IPS DF 6.9 (cell line): ENCODE measurements around the gene CSF2.

ENCODE experiments used
- DNase-seq: peaks from one replicate; pipeline ENCODE4 v3.0.0-alpha.2; 2013; ENCODE audit warnings: low read depth, low spot score
- H3K27ac ChIP-seq: one replicate; pipeline ENCODE4 v1.5.1; 2013; ENCODE audit warnings: low read length, control low read depth
- H3K27me3 ChIP-seq: 2 replicates; pipeline ENCODE4 v1.6.1; 2013; ENCODE audit warnings: mild to moderate bottlenecking, low read length; ENCODE audit not compliant: control insufficient read depth, insufficient read depth
- H3K36me3 ChIP-seq: 2 replicates; pipeline ENCODE4 v1.6.1; 2013; ENCODE audit warnings: low read length; ENCODE audit not compliant: control insufficient read depth, insufficient read depth
- H3K4me1 ChIP-seq: 2 replicates; pipeline ENCODE4 v1.6.1; 2013; ENCODE audit warnings: low read length; ENCODE audit not compliant: control insufficient read depth, insufficient read depth
- H3K4me3 ChIP-seq: 2 replicates; pipeline ENCODE4 v1.5.1; 2013; ENCODE audit warnings: mild to moderate bottlenecking, low read length
- H3K9me3 ChIP-seq: 2 replicates; pipeline ENCODE4 v1.6.1; 2013; ENCODE audit warnings: low read length, inconsistent platforms; ENCODE audit not compliant: control insufficient read depth, insufficient read depth
- WGBS: extraction: QIAGEN DNeasy Blood & Tissue Kit; methylation state at CpG from one replicate; pipeline ENCODE4 v1.1.7; 2013; ENCODE audit warnings: mixed read lengths, missing lambda C conversion rate; ENCODE audit not compliant: insufficient read length, insufficient coverage; 5-methylcytosine and 5-hydroxymethylcytosine counted together

The CSF2 gene

DNA sequence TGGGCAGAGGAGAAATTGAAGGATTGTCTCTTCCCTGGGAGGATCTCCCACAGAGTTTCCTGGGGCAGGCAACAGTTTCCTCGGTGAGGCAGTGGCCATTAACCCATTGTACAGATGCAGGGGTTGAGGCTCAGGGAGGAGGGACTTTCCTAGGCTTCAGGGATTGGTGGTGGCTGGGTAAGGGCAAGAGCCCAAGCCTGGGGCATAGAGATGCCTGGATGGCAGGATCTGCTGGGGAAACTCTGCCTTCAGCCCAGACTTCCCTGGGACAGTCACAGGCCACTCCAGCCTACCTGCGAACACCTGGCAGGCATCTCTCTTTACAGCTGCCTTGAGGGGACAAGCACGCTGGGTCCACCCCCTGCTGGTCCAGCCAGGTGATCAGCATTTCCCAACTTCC, 3.6 kb upstream of the CSF2 start:
- Histone ChIP-seq H3K36me3 (no peaks in the 10 kb centered on the region), H3K27ac (no peak overlapping the region), H3K4me1 (0 out of 2 replicates have a peak, but pooled peaks cover under 1% of the 10 kb centered on the region), H3K9me3 (no peaks in the 10 kb centered on the region), H3K4me3 (no peak overlapping the region), H3K27me3 (no peaks in the 10 kb centered on the region)
- no peak for DNase-seq
- no CpG with 5 or more reads among the region's 3 CpGs for WGBS

DNA sequence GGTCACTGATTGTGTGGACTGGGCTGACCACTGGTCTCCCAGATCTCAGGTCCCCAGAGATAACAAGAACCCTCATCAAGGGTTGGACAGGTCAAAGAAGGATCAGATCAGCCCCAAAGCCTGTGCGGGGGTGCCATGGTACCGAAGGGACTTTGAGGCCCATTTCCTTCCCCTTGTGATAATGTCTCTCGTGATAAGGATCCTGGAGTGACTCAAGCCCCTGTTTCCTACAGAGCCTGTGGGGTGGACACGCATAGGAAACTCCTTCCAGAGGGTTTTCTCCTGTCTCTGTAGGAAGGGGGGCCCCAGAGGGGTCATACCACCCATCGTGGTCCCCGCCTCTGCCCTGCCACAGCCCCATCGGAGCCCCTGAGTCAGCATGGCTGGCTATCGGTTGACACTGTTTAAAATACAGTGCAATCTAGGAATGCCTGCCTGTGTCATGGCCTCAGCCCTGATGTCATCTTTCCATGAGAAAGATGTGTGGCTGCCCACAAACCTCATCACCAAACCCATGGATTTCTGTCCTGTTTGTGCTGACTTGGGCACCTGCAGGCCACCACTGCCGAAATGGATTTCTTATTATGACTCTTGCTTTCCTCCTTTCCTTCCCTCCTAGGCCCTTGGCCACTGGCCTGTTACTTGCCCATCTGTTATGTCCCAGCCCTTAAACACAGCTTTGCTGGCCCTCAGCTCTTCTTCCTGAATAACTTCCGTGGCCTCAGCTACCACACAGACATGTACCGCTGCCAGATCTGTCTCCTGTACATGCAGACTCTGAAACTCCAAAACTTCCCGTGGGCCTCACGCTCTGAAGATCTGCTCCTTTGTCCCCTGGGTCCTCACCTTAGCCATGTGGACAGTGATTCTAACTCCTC, 2.9 kb upstream of the CSF2 start:
- no CpG with 5 or more reads among the region's 13 CpGs for WGBS
- Histone ChIP-seq H3K4me3 (no peak overlapping the region), H3K4me1 (no peaks in the 10 kb centered on the region; the same call in 1 of the 2 replicates), H3K27ac (no peak overlapping the region), H3K9me3 (no peaks in the 10 kb centered on the region), H3K27me3 (no peaks in the 10 kb centered on the region), H3K36me3 (no peaks in the 10 kb centered on the region)
- no peak for DNase-seq

- H3K4me1 ChIP-seq: no peaks in the 10 kb centered on the region; the same call in 1 of the 2 replicates
- no peaks in the 10 kb centered on the region for H3K36me3 ChIP-seq
- H3K9me3 ChIP-seq: no peaks in the 10 kb centered on the region
- no peaks in the 10 kb centered on the region for H3K27me3 ChIP-seq
- WGBS: no CpG with 5 or more reads among the region's 2 CpGs
- DNase-seq: no peak
- H3K4me3 ChIP-seq: no peak overlapping the region
- H3K27ac ChIP-seq: no peak overlapping the region
These were observed 2.3 kb upstream of the CSF2 start for GRCh38 chr5:132071338-132071707.

GRCh38 chr5:132072070-132072469, 1.5 kb upstream of the CSF2 start:
- Histone ChIP-seq H3K27ac (no peak overlapping the region), H3K4me3 (no peak overlapping the region), H3K9me3 (no peaks in the 10 kb centered on the region), H3K27me3 (no peaks in the 10 kb centered on the region), H3K4me1 (no peaks in the 10 kb centered on the region; the same call in 1 of the 2 replicates), H3K36me3 (no peaks in the 10 kb centered on the region)
- DNase-seq: no peak
- no CpG with 5 or more reads among the region's 4 CpGs for WGBS

DNA sequence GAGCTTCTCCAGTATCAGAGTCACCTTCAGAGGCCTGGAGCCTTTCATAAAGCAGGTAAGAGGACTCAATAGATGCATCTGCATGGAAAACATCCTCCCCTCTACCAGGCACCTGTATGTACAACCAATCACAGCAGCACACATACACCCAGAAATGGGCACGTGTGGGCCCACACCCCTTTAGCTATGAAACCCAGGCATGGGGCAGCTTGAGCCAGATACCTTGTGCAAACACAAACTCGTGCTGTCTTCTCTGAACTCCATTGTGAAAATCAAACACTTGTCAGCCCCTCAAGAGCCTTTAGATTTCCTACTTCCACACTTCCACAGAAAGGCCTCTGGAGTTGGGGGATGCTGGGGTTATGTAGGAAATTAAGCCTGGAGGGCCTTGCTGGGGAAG, 1.1 kb upstream of the CSF2 start:
- H3K27me3 ChIP-seq: no peaks in the 10 kb centered on the region
- H3K4me3 ChIP-seq: no peak overlapping the region
- no CpG with 5 or more reads among the region's 2 CpGs for WGBS
- DNase-seq: no peak
- H3K36me3 ChIP-seq: no peaks in the 10 kb centered on the region
- H3K27ac ChIP-seq: no peak overlapping the region
- no peaks in the 10 kb centered on the region; the same call in 1 of the 2 replicates for H3K4me1 ChIP-seq
- no peaks in the 10 kb centered on the region for H3K9me3 ChIP-seq

- Histone ChIP-seq H3K36me3 (no peaks in the 10 kb centered on the region), H3K27ac (no peak overlapping the region), H3K4me1 (no peaks in the 10 kb centered on the region; the same call in 1 of the 2 replicates), H3K4me3 (no peak overlapping the region), H3K9me3 (no peaks in the 10 kb centered on the region), H3K27me3 (no peaks in the 10 kb centered on the region)
- no CpG with 5 or more reads among the region's 7 CpGs for WGBS
- no peak for DNase-seq
These were observed 642 bp downstream of the CSF2 start for GRCh38 chr5:132074091-132074771.

DNA sequence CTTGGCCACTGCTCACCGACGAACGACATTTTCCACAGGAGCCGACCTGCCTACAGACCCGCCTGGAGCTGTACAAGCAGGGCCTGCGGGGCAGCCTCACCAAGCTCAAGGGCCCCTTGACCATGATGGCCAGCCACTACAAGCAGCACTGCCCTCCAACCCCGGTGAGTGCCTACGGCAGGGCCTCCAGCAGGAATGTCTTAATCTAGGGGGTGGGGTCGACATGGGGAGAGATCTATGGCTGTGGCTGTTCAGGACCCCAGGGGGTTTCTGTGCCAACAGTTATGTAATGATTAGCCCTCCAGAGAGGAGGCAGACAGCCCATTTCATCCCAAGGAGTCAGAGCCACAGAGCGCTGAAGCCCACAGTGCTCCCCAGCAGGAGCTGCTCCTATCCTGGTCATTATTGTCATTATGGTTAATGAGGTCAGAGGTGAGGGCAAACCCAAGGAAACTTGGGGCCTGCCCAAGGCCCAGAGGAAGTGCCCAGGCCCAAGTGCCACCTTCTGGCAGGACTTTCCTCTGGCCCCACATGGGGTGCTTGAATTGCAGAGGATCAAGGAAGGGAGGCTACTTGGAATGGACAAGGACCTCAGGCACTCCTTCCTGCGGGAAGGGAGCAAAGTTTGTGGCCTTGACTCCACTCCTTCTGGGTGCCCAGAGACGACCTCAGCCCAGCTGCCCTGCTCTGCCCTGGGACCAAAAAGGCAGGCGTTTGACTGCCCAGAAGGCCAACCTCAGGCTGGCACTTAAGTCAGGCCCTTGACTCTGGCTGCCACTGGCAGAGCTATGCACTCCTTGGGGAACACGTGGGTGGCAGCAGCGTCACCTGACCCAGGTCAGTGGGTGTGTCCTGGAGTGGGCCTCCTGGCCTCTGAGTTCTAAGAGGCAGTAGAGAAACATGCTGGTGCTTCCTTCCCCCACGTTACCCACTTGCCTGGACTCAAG, 1.5 kb downstream of the CSF2 start:
- no peaks in the 10 kb centered on the region for H3K9me3 ChIP-seq
- H3K36me3 ChIP-seq: no peaks in the 10 kb centered on the region
- no peaks in the 10 kb centered on the region; the same call in 1 of the 2 replicates for H3K4me1 ChIP-seq
- H3K4me3 ChIP-seq: no peak overlapping the region
- DNase-seq: no peak
- no CpG with 5 or more reads among the region's 16 CpGs for WGBS
- no peaks in the 10 kb centered on the region for H3K27me3 ChIP-seq
- no peak overlapping the region for H3K27ac ChIP-seq

GRCh38 chr5:132075719-132076077, 2.1 kb downstream of the CSF2 start:
- Histone ChIP-seq H3K27ac (no peak overlapping the region), H3K36me3 (no peaks in the 10 kb centered on the region), H3K4me1 (no peaks in the 10 kb centered on the region; the same call in none of the 2 replicates), H3K9me3 (no peaks in the 10 kb centered on the region), H3K27me3 (no peaks in the 10 kb centered on the region), H3K4me3 (no peak overlapping the region)
- no CpG with 5 or more reads among the region's 2 CpGs for WGBS
- DNase-seq: no peak

DNA sequence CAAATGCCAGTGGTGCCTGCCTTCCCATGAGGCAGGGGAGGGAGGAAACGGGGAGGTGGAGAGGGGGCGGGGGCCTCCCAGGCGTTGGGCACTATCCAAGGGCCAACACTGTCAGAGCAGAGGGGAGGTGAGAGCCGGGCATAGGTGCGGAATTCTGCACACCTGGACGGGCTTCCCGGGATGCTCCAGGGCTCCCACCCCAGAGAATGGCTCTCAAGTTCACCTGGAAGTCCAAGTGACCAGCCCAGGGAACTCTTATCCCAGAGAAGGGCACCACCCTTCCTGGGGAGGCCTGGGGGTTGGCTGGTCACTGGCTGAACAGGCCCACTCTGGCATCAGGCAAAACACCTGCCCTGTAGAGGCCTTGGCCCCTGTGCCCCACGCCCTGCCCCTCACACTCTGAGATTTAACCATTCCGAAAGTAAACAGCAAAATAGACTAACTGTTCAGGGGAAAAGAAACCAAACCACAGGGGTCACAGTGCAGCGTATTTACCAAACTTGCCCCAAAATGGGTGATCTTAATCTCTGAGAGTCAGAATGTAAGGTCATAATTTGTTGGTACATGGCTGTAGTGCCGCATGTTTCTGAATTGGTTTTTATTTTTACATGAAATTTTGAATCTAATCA, 2.7 kb downstream of the CSF2 start:
- no peak for DNase-seq
- H3K4me1 ChIP-seq: no peaks in the 10 kb centered on the region; the same call in none of the 2 replicates
- H3K9me3 ChIP-seq: no peaks in the 10 kb centered on the region
- no peak overlapping the region for H3K27ac ChIP-seq
- H3K4me3 ChIP-seq: no peak overlapping the region
- no CpG with 5 or more reads among the region's 11 CpGs for WGBS
- H3K36me3 ChIP-seq: no peaks in the 10 kb centered on the region
- no peaks in the 10 kb centered on the region for H3K27me3 ChIP-seq

- no CpG with 5 or more reads among the region's 8 CpGs for WGBS
- H3K27ac ChIP-seq: no peak overlapping the region
These were observed 3.4 kb downstream of the CSF2 start for GRCh38 chr5:132076983-132077382.

More at GRCh38 chr5:132076983-132077382, 3.4 kb downstream of the CSF2 start:
- Histone ChIP-seq H3K27me3 (no peaks in the 10 kb centered on the region), H3K36me3 (no peaks in the 10 kb centered on the region), H3K9me3 (no peaks in the 10 kb centered on the region), H3K4me1 (no peaks in the 10 kb centered on the region; the same call in none of the 2 replicates), H3K4me3 (no peak overlapping the region)
- no peak for DNase-seq
